ENCODE results near the gene GARIN5B. TPM values are rescaled to one million over a fixed set of nuclear protein-coding genes. Genes with fewer than 3 reads are reported as not detected.
A peak's percentile ranks its signal among the peaks of the same experiment; 100 is the strongest.

Gene GARIN5B
- total RNA-seq, 2 experiments from 2014 or later: not detected

DNA sequence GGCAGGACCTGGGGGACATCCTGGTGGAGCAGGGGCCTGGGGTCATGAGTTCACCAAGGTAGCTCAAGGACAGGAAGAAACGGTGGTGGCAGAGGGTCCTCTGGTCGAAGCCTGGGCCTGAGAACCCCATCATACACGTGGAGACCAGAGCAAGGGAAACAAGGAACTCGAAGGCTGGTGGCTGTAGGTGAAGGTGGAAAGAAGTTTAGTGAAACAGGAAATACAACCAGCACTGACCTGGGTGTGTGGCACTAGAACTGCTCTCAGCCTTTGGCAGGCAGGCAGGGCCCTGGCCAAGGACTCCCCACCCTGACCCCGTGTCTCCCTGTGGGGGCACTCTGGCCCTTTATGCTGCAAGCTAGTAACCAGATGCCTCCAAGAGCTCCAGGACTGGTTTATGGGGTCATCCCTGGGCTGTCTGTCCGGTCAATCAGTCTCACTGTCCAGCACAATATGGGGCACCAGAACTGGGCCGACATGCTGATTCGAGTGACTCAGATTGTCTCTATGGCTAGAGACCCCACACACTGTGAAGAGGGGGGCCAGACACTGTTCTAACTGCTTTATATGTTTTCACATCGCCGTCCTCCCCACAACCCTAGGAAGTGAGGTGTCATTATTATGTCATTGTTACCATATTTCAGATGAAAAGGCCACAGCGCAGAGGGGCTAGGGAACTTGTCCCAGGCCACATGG lies 12.3 kb downstream of the GARIN5B start:
- Mint-ChIP-seq H3K36me3 (peaks cover under 1% of the 10 kb centered on the region), H3K27ac (no peak overlapping the region), H3K4me3 (no peak overlapping the region), H3K9me3 (no peaks in the 10 kb centered on the region), H3K4me1 (ENCODE audit: low read depth) (peaks cover 13% of the 10 kb centered on the region), H3K27me3 (peaks cover 38% of the 10 kb centered on the region)
- DNase-seq: no peak
- intact Hi-C loops (cut with micrococcal nuclease): no loop called here
- CTCF ChIA-PET: no interaction called here
- POLR2A ChIA-PET: no interaction called here

DNA sequence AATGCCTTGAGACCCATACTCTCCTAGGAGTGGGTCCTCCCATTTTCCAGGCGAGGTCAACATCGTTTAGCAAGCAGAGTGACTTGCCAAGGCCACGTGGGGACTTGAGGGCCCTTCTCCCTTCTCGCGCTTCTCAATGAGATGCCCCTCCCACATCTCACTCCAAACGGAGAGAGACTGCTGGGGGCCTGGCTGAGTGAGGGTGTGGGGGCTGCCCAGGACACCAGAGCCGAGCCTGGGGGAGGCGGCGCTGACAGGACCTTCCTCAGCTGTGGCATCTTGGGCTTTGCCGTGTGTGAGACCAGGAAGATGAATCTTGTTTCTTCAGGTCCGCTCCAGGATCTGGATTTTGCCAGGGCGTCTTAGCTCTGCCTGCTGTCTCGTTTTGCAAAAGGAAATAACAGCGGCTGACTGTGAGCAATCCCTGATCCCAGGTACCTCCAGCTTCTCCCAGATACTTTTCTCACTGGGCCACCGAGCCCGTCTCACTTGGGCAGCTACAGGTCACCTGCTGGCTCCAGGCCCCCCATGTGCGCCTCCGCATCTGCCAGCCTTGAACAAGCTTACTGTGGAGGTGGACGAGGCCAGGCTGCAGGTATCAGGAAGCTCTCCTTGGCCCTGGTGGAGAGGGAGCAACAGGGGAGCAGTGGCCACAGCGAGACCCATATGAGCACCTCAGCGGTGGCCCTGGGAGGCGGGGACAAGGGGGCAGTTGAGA lies 14.6 kb downstream of the GARIN5B start:
- POLR2A ChIA-PET: interaction anchor here (1.1 to 1.6 kb wide), 3 partner anchors 10 to 36 kb away, joined by 3 to 8 read pairs (median 3); partner anchors contain the start of genes KMT5C and TMEM238
- no peak for DNase-seq
- peaks cover 10% of the 10 kb centered on the region for H3K4me1 Mint-ChIP-seq (ENCODE audit: low read depth)
- intact Hi-C loops (cut with micrococcal nuclease): no loop called here
- CTCF ChIA-PET: interaction anchor here (1.2 to 1.7 kb wide), 3 partner anchors 9 to 56 kb away, joined by 3 to 4 read pairs (median 4); partner anchors contain the start of gene KMT5C
- H3K27me3 Mint-ChIP-seq: peaks cover 26% of the 10 kb centered on the region
- no peak overlapping the region for H3K4me3 Mint-ChIP-seq
- no peaks in the 10 kb centered on the region for H3K9me3 Mint-ChIP-seq
- H3K36me3 Mint-ChIP-seq: peaks cover 10% of the 10 kb centered on the region
- no peak overlapping the region for H3K27ac Mint-ChIP-seq

DNA sequence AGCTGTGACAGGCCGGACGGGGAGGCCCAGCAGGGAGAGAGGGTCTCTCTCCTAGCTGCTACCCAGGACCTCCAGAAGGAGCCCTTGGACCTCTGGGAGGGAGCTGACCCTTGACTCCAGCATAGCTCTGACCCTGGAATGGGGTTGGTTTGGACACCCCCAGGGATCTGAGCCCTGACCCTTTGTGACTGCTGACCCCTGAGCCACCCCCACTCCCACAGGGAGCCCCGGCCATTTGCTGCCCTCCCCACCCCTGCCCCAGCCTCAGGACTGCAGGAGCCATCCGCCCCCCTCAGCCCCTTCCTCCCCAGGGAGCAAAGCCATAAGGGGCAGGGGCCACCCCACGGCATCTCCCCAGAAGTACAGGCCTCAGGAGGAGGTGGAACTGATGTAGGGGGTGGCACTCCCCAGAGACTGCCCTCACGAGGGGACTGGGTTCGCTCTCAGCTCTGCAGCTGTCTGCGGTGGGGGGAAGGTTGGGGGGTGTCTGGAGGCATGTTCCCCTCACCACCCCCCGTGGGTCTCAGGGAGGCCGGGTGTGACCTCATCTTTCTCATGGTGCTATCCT lies 15.5 kb downstream of the GARIN5B start:
- H3K27ac Mint-ChIP-seq: no peak overlapping the region
- intact Hi-C loops (cut with micrococcal nuclease): no loop called here
- ChIA-PET POLR2A (no interaction called here), CTCF (interaction anchor here (0.6 to 1.2 kb wide), 2 partner anchors 12 to 46 kb away, joined by 3 read pairs; no protein-coding TSS in a partner anchor)
- DNase-seq: no peak
- peaks cover 1% of the 10 kb centered on the region for H3K4me1 Mint-ChIP-seq (ENCODE audit: low read depth)
- H3K4me3 Mint-ChIP-seq: no peak overlapping the region
- H3K9me3 Mint-ChIP-seq: no peaks in the 10 kb centered on the region
- peaks cover 17% of the 10 kb centered on the region for H3K27me3 Mint-ChIP-seq
- H3K36me3 Mint-ChIP-seq: peaks cover 12% of the 10 kb centered on the region

DNA sequence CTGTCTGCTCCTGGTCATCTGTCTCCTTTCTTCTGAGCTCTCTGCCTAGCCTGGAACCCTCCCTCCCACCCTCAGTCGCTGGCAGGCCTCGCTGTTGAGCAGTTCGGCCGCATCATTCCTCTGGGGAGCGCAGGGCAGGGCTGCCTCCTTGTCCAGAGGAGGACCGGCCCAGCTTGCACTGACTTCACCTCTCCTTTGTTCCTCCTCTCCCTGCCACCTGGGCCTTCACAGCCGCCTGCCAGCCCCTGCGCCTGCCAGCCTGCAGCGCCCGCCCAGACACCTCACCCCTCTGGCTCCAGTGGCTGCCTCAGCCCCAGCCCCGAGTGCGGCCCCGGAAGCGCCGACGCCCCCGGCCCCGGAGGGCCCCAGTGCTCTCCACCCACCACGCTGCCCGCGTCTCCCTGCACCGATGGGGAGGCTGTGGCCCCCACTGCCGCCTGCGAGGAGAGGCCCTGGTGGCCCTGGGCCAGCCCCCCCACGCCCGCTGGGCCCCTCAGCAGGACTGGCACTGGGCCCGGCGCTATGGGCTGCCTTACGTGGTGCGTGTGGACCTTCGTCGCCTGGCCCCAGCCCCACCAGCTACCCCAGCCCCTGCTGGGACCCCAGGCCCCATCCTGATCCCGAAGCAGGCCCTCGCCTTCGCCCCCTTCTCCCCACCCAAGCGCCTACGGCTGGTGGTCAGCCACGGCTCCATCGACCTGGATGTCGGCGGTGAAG lies 16.2 kb downstream of the GARIN5B start:
- no peak for DNase-seq
- POLR2A ChIA-PET: no interaction called here

GRCh38 chr19:55345818-55346724 lies 17.0 kb downstream of the GARIN5B start:
- H3K36me3 Mint-ChIP-seq: peaks cover 14% of the 10 kb centered on the region
- intact Hi-C loops (cut with micrococcal nuclease): no loop called here
- ChIA-PET POLR2A (no interaction called here), CTCF (no interaction called here)
- H3K9me3 Mint-ChIP-seq: no peaks in the 10 kb centered on the region
- H3K4me1 Mint-ChIP-seq (ENCODE audit: low read depth): peaks cover 6% of the 10 kb centered on the region
- H3K4me3 Mint-ChIP-seq: no peak overlapping the region
- peaks cover 2% of the 10 kb centered on the region for H3K27me3 Mint-ChIP-seq
- H3K27ac Mint-ChIP-seq: no peak overlapping the region
- no peak for DNase-seq

More for the DNA sequence above, 16.2 kb downstream of the GARIN5B start:
- no peaks in the 10 kb centered on the region for H3K9me3 Mint-ChIP-seq
- H3K4me3 Mint-ChIP-seq: no peak overlapping the region
- H3K27me3 Mint-ChIP-seq: peaks cover 10% of the 10 kb centered on the region
- CTCF ChIA-PET: no interaction called here
- no peaks in the 10 kb centered on the region for H3K4me1 Mint-ChIP-seq (ENCODE audit: low read depth)
- H3K36me3 Mint-ChIP-seq: peaks cover 12% of the 10 kb centered on the region
- intact Hi-C loops (cut with micrococcal nuclease): no loop called here
- no peak overlapping the region for H3K27ac Mint-ChIP-seq

DNA sequence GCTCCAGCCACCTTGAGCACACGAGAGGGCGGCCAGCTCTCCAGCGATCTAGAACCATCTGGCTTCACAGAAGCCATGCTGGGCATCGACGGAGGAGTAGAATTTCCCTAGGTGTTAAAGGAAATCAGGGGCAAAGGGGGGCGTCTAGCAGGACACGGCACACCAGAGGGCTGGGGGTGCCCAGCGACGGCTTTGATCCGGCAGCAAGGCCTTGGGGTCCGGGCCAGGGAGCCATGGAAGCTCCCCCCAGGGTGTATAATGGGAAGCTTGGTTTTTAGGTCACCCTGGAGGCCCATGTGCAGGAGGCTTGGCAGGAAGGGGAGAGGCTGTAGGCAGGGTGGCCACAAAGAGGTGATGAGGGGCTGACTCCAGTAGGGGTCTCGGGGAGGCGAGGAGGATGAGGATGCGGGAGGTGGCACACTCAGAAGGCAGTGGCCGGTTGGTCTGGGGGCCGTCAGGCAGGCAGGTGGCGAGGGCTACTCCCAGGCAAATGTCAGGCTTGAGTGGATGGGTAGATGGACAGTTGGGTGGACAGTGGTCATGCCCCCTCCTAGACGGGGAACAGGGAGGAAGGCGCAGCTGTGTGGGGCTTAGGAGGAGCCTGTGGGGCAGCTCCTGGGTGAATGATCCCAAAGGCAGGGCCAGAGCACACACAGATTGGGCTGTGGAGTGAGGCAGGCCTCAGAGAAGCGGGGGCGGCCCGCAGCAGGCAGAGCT lies 17.8 kb downstream of the GARIN5B start:
- H3K27me3 Mint-ChIP-seq: no peaks in the 10 kb centered on the region
- no peak overlapping the region for H3K27ac Mint-ChIP-seq
- H3K4me3 Mint-ChIP-seq: no peak overlapping the region
- H3K36me3 Mint-ChIP-seq: peaks cover 14% of the 10 kb centered on the region
- no peaks in the 10 kb centered on the region for H3K9me3 Mint-ChIP-seq
- no peak for DNase-seq
- POLR2A ChIA-PET: no interaction called here
- peaks cover 6% of the 10 kb centered on the region for H3K4me1 Mint-ChIP-seq (ENCODE audit: low read depth)
- CTCF ChIA-PET: no interaction called here
- intact Hi-C loops (cut with micrococcal nuclease): no loop called here

DNA sequence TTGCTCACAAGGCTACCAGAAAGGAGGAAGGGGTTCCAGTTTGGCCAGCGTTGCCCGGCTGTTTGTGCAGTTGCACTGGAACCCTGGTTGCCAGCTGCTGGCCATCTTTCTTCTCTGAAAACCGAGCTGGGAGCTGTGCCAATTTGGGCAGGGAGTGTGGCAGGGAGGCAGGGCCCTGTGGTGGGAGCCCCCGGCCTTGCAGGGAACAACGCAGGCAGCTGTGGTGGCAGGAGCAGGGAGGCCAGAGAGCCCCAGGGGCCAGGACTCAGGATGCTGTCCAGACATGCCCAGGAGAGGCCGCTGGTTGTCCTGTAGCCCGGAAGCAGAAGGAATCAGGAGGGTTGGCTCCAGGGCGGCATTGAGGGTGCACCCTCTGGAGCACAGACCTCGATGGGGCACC lies 18.6 kb downstream of the GARIN5B start:
- CTCF ChIA-PET: no interaction called here
- Mint-ChIP-seq H3K36me3 (peaks cover 14% of the 10 kb centered on the region), H3K27ac (no peak overlapping the region), H3K4me1 (ENCODE audit: low read depth) (peaks cover 8% of the 10 kb centered on the region), H3K9me3 (no peaks in the 10 kb centered on the region), H3K4me3 (no peak overlapping the region), H3K27me3 (no peaks in the 10 kb centered on the region)
- POLR2A ChIA-PET: no interaction called here
- intact Hi-C loops (cut with micrococcal nuclease): no loop called here
- DNase-seq: no peak

DNA sequence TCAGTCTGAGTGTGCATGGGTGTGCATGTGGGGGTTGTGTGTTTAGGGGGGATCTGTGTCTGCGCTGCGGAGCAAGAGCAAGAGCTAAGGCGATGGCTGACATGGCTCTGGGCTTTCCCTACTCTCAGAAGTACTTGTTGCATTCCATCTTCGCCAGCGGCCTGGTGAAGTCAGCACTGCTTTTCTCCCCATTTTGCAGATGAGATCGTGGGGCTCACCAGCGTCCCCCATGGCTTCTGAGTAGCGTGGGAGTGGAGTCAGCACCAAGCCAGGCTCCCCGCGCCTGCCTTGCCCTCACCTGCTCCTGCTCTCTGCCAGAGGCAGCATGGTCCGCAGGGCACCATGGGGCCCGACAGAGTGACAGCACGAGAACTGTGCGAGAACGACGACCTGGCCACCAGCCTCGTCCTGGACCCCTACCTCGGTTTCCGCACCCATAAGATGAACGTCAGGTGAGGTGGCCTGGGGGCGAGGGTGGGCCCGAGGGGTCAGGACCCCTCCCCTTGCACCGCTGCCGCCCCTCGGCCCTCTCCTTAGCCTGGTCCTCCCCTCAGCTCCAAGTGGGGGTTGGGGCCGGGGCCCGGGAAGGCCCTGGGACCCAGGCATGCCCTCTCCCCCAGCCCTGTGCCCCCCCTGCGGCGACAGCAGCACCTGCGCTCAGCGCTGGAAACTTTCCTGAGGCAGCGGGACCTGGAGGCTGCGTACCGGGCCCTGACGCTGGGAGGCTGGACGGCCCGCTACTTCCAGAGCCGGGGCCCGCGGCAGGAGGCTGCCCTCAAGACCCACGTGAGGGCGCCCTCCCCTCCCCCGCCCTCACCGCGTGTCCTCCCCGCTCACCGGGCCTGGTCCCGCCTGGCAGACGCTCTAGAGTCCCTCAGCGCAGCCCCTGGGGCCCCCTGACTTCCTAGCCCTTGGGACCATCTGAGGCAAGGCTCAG lies 21.2 kb downstream of the GARIN5B start:
- Mint-ChIP-seq H3K27ac (no peak overlapping the region), H3K36me3 (peaks cover 14% of the 10 kb centered on the region), H3K9me3 (no peaks in the 10 kb centered on the region), H3K27me3 (peaks cover 3% of the 10 kb centered on the region), H3K4me3 (peak overlapping the region; percentile 66), H3K4me1 (ENCODE audit: low read depth) (peaks cover 13% of the 10 kb centered on the region)
- DNase-seq: no peak
- intact Hi-C loops (cut with micrococcal nuclease): no loop called here
- CTCF ChIA-PET: no interaction called here
- POLR2A ChIA-PET: interaction anchor here (1.3 kb wide), 1 partner anchor 41 kb away, joined by 3 read pairs; no protein-coding TSS in a partner anchor

DNA sequence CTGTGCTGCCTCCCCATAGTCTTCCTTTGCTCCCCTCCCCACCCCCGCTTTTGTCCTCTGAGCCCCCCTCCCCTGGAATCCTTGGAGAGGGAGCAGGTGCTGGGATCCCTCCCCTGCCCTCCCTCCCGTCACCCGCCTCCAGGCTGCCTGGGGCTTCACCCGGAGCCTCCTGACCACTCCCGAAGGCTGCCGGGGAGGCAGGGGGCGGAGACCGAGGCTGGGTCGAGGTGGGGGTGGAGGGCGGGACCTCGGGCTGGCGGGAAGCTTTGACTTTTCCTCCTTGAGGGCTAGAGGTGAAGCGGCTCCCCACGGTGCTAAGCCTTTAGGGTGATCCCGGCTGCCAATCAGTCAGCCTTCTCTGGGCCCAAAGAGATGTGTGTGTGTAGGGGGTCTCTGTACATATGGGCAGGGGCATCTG lies 21.9 kb downstream of the GARIN5B start:
- intact Hi-C loops (cut with micrococcal nuclease): no loop called here
- ChIA-PET CTCF (interaction anchor here (1.0 kb wide), 1 partner anchor 39 kb away, joined by 3 read pairs; no protein-coding TSS in a partner anchor), POLR2A (interaction anchor here (1.3 kb wide), 1 partner anchor 40 kb away, joined by 3 read pairs; no protein-coding TSS in a partner anchor)
- DNase-seq: peak; percentile 85
- peaks cover 6% of the 10 kb centered on the region for H3K27me3 Mint-ChIP-seq
- H3K36me3 Mint-ChIP-seq: peaks cover 14% of the 10 kb centered on the region
- H3K27ac Mint-ChIP-seq: peak overlapping the region; percentile 59
- H3K9me3 Mint-ChIP-seq: no peaks in the 10 kb centered on the region
- H3K4me3 Mint-ChIP-seq: peak overlapping the region; percentile 87
- H3K4me1 Mint-ChIP-seq (ENCODE audit: low read depth): peaks cover 13% of the 10 kb centered on the region

DNA sequence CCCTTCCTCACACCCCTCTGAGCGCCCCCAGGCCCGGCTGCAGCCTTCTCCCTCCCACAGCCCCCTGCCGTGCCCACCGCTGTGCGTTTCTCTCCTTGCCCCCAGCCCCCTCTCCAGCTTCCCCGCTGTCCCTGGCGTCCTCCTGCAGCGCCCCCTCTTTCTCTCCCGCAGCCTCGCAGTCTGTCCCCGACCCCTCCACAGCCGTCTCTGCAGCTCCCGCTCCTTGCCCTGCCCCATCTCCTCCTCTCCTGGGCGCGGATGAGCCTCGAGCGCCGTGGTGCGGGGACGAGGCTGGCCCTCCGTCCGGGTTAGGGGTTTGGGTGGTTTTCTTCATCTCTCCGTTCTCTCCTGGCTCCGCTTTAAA lies 22.3 kb downstream of the GARIN5B start:
- DNase-seq: peak; percentile 51
- CTCF ChIA-PET: interaction anchor here (1.0 kb wide), 1 partner anchor 38 kb away, joined by 3 read pairs; no protein-coding TSS in a partner anchor
- Mint-ChIP-seq H3K36me3 (peaks cover 14% of the 10 kb centered on the region), H3K27ac (peak overlapping the region; percentile 95), H3K4me1 (ENCODE audit: low read depth) (peaks cover 13% of the 10 kb centered on the region), H3K4me3 (peak overlapping the region; percentile 87), H3K9me3 (no peaks in the 10 kb centered on the region), H3K27me3 (peaks cover 6% of the 10 kb centered on the region)
- POLR2A ChIA-PET: interaction anchor here (1.3 kb wide), 1 partner anchor 40 kb away, joined by 3 read pairs; no protein-coding TSS in a partner anchor
- intact Hi-C loops (cut with micrococcal nuclease): no loop called here

Measured in activated CD4-positive, alpha-beta memory T cell treated with anti-CD3 and anti-CD28 coated beads for 36 hours (primary cell).